ENCODE data around the gene LSM2. TPM values are rescaled to one million over a fixed set of nuclear protein-coding genes. Genes with fewer than 3 reads are reported as not detected.

LSM2 gene
- total and polyA plus RNA-seq, 9 of the 15 experiments (the other 6 are each of a cell fraction or from before 2014, with no cell fraction given), result 154 to 407 (median 223) TPM

- TF ChIP-seq CHD7 (IDR thresholded peaks at IDR 0.05; ENCODE audit: low read depth, low read length), result peak; percentile 19
- TF ChIP-seq ETS2 (tag; IDR thresholded peaks at IDR 0.05; ENCODE audit: borderline replicate concordance, poor library complexity, severe bottlenecking), result no peak
- no peak for TF ChIP-seq POLR3A (IDR thresholded peaks at IDR 0.05; ENCODE audit: borderline replicate concordance, extremely low read depth, insufficient read depth, insufficient read length)
- 0 out of 2 replicates have a peak, but pooled peaks have one; percentile 9 for TF ChIP-seq MXI1 (IDR thresholded peaks at IDR 0.05; ENCODE audit: low read depth, low read length)
- peak; percentile 25 for TF ChIP-seq SMAD1 (IDR thresholded peaks at IDR 0.05; ENCODE audit: low read depth, low read length, partially characterized antibody)
- TF ChIP-seq RUNX1 (IDR thresholded peaks at IDR 0.05; ENCODE audit: low read depth), result peak; percentile 91; the same call in 1 of the 2 replicates
- TF ChIP-seq KDM5B (IDR thresholded peaks at IDR 0.05; ENCODE audit: insufficient replicate concordance, low read depth, low read length), result no peak
- peak; percentile 89 for TF ChIP-seq JUN (IDR thresholded peaks at IDR 0.05; ENCODE audit: borderline replicate concordance, low read depth, low read length)
- TF ChIP-seq JUN (CRISPR knock-in tag; IDR thresholded peaks at IDR 0.05; ENCODE audit: borderline replicate concordance), result 0 out of 2 replicates have a peak, but pooled peaks have one; percentile 47
- TF ChIP-seq KLF1 (tag; IDR thresholded peaks at IDR 0.05), result peak; percentile 76; the same call in 1 of the 2 replicates
- TF ChIP-seq HOXB6 (CRISPR knock-in tag; IDR thresholded peaks at IDR 0.05; ENCODE audit: borderline replicate concordance), result no peak
- TF ChIP-seq EGR1 (conservative IDR thresholded peaks at IDR 0.05), result peak; percentile 14; the same call in 1 of the 2 replicates
- no peak for TF ChIP-seq ZNF586 (CRISPR knock-in tag; conservative IDR thresholded peaks at IDR 0.05)
Observed at GRCh38 chr6:31769684-31770371, 36.9 kb downstream of the LSM2 start (continued).
